ENCODE measurements around the gene APOA4. TPM values are rescaled to one million over a fixed set of nuclear protein-coding genes. Genes with fewer than 3 reads are reported as not detected.

The APOA4 gene
- total RNA-seq, 1 donor from 2014 or later, result 0.56 TPM

DNA sequence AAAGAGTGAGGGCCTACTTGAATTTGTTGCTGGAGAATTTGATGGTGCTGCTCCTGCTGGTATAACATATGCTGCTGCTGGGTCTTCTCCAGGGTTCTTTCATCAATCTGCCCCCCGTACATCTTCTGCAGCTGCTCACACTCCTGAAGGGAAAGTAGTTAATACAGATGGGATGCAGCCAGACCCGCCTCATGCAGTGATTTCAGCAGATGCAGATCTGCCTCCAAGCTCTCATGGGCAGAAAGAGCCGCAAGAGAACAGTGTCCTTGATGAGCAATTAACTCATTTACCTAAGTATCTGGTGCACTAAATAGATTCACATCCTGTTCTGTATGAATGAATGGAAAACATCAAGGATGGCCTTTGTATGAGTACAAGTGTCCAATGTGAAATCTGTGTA, 39.1 kb upstream of the APOA4 start:
- H3K27ac ChIP-seq, result no peak overlapping the region
- H3K4me1 ChIP-seq, result no peaks in the 10 kb centered on the region
- no peaks in the 10 kb centered on the region for H3K9me3 ChIP-seq (ENCODE audit: low read depth)
- no peaks in the 10 kb centered on the region for H4K20me1 ChIP-seq (ENCODE audit: low read depth)
- H3K36me3 Mint-ChIP-seq, result peaks cover 39% of the 10 kb centered on the region
- H3K79me2 ChIP-seq (ENCODE audit: low read depth), result no peaks in the 10 kb centered on the region
- H3K9me3 Mint-ChIP-seq, result no peaks in the 10 kb centered on the region
- no peak overlapping the region for H3K4me3 ChIP-seq
- DNase-seq (ENCODE audit: low spot score), result no peak
- H3K27ac Mint-ChIP-seq, result no peak overlapping the region
- H2AFZ ChIP-seq (replicated peaks), result no peak overlapping the region
- no peaks in the 10 kb centered on the region for H3K36me3 ChIP-seq
- H3K27me3 Mint-ChIP-seq (ENCODE audit: insufficient read depth, low read depth), result peaks cover 2% of the 10 kb centered on the region
- no peak overlapping the region for H3K4me3 Mint-ChIP-seq
- TF ChIP-seq EZH2phosphoT487 (IDR thresholded peaks at IDR 0.05) (no peak), EZH2 (IDR thresholded peaks at IDR 0.05) (no peak)
- TF ChIP-seq, protein P1, sequence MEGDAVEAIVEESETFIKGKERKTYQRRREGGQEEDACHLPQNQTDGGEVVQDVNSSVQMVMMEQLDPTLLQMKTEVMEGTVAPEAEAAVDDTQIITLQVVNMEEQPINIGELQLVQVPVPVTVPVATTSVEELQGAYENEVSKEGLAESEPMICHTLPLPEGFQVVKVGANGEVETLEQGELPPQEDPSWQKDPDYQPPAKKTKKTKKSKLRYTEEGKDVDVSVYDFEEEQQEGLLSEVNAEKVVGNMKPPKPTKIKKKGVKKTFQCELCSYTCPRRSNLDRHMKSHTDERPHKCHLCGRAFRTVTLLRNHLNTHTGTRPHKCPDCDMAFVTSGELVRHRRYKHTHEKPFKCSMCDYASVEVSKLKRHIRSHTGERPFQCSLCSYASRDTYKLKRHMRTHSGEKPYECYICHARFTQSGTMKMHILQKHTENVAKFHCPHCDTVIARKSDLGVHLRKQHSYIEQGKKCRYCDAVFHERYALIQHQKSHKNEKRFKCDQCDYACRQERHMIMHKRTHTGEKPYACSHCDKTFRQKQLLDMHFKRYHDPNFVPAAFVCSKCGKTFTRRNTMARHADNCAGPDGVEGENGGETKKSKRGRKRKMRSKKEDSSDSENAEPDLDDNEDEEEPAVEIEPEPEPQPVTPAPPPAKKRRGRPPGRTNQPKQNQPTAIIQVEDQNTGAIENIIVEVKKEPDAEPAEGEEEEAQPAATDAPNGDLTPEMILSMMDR (IDR thresholded peaks at IDR 0.05), result no peak
- no peaks in the 10 kb centered on the region for H3F3A ChIP-seq (ENCODE audit: low read depth)
- no peak overlapping the region for H3K4me2 ChIP-seq
- no peaks in the 10 kb centered on the region for H3K27me3 ChIP-seq
- H3K4me1 Mint-ChIP-seq, result no peaks in the 10 kb centered on the region
- no peak overlapping the region for H3K9ac ChIP-seq

DNA sequence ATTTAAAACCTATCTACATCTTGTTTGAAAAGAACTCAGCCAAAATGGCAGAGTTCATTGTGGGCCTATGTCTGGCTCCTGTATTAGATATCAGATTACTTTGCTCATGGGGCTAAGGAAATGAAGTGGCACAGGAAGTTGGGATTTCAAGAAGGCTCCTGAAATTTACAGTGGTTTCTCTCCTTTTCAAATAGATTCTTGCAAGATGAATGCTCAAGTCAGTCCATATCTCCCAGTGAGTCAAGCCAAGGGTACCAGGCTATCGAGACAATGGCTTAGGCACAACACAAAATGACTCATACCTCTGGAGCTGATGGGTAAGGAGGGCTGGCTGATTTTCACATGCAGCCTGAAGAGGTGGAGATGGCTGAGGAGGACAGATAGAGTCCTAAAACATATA, 38.4 kb upstream of the APOA4 start:
- Histone ChIP-seq H3K9ac (no peak overlapping the region), H3K36me3 (peaks cover 5% of the 10 kb centered on the region), H2AFZ (replicated peaks) (no peak overlapping the region), H3F3A (ENCODE audit: low read depth) (no peaks in the 10 kb centered on the region), H4K20me1 (ENCODE audit: low read depth) (no peaks in the 10 kb centered on the region), H3K4me2 (no peak overlapping the region), H3K79me2 (ENCODE audit: low read depth) (no peaks in the 10 kb centered on the region), H3K27me3 (no peaks in the 10 kb centered on the region), H3K4me1 (no peaks in the 10 kb centered on the region), H3K27ac (no peak overlapping the region), H3K4me3 (no peak overlapping the region), H3K9me3 (ENCODE audit: low read depth) (no peaks in the 10 kb centered on the region)
- no peak for DNase-seq (ENCODE audit: low spot score)
- Mint-ChIP-seq H3K4me3 (no peak overlapping the region), H3K36me3 (peaks cover 34% of the 10 kb centered on the region), H3K9me3 (no peaks in the 10 kb centered on the region), H3K27me3 (ENCODE audit: insufficient read depth, low read depth) (peaks cover 2% of the 10 kb centered on the region), H3K27ac (no peak overlapping the region), H3K4me1 (no peaks in the 10 kb centered on the region)
- no peak for TF ChIP-seq EZH2 (IDR thresholded peaks at IDR 0.05)
- TF ChIP-seq, protein P1 (IDR thresholded peaks at IDR 0.05), result no peak
- no peak for TF ChIP-seq EZH2phosphoT487 (IDR thresholded peaks at IDR 0.05)

DNA sequence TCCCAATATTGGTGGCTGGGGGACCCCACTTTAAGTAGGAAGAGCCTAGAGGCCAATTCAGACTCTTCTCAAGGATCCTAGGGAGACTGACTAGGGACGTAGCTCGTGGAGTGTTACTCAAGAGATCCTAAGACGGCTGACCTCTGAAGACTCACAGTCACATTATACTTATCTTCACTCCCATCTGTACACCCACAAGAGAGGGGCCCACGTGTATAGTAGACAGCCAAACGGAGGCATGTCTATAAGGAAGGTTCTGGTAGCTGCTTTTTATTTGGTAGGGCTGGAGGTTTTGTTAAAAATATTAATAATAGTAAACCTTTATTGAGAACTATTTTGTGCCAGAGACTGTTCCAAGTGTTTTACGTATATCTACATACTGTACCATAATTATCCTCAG, 37.2 kb upstream of the APOA4 start:
- H3K36me3 Mint-ChIP-seq, result peaks cover 41% of the 10 kb centered on the region

More for the DNA sequence above, 37.2 kb upstream of the APOA4 start:
- TF ChIP-seq EZH2 (IDR thresholded peaks at IDR 0.05) (no peak), EZH2phosphoT487 (IDR thresholded peaks at IDR 0.05) (no peak)
- TF ChIP-seq, protein P1 (IDR thresholded peaks at IDR 0.05), result no peak
- H3K36me3 ChIP-seq, result peaks cover 5% of the 10 kb centered on the region
- H3K79me2 ChIP-seq (ENCODE audit: low read depth), result no peaks in the 10 kb centered on the region
- H4K20me1 ChIP-seq (ENCODE audit: low read depth), result no peaks in the 10 kb centered on the region
- peaks cover 2% of the 10 kb centered on the region for H3K27me3 Mint-ChIP-seq (ENCODE audit: insufficient read depth, low read depth)
- H3K27me3 ChIP-seq, result no peaks in the 10 kb centered on the region
- no peak overlapping the region for H3K4me3 ChIP-seq
- H2AFZ ChIP-seq (replicated peaks), result no peak overlapping the region
- H3F3A ChIP-seq (ENCODE audit: low read depth), result no peaks in the 10 kb centered on the region
- no peaks in the 10 kb centered on the region for H3K4me1 ChIP-seq
- H3K27ac Mint-ChIP-seq, result no peak overlapping the region
- no peak overlapping the region for H3K4me3 Mint-ChIP-seq
- H3K9me3 ChIP-seq (ENCODE audit: low read depth), result no peaks in the 10 kb centered on the region
- H3K9me3 Mint-ChIP-seq, result no peaks in the 10 kb centered on the region
- H3K4me1 Mint-ChIP-seq, result no peaks in the 10 kb centered on the region
- no peak for DNase-seq (ENCODE audit: low spot score)
- no peak overlapping the region for H3K27ac ChIP-seq
- H3K9ac ChIP-seq, result no peak overlapping the region
- H3K4me2 ChIP-seq, result no peak overlapping the region
